Measurements from ENCODE around the gene ACAA2.
"Not testable (repeated sequence)": the region's sequence is repeated elsewhere in the genome, so short reads cannot be mapped to it uniquely, and the experiment has no call there.

ACAA2 gene

DNA sequence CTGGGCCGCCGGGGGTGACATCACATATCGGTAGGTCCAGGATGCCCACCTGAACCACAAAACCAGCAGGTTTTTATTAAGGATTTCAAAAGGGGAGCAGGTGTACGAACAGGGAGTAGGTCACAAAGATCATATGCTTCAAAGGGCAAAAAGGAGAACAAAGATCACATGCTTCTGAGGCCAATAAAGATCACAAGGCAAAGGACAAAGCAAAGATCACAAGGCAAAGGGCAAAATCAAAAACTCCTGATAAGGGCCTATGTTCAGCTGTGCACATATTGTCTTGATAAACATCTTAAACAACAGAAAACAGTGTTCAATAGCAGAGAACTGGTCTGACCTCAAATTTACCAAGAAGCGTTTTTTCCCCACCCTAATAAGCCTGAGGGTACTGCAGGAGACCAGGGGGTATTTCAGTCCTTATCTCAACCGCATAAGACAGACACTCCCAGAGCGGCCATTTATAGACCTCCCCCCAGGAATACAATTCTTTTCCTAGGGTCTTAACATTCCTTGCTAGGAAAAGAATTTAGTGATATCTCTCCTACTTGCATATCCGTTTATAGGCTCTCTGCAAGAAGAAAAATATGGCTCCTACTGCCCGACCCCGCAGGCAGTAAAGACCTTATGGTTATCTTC is 4.7 kb downstream of the ACAA2 start:
- DNase-seq = not testable (repeated sequence)

DNA sequence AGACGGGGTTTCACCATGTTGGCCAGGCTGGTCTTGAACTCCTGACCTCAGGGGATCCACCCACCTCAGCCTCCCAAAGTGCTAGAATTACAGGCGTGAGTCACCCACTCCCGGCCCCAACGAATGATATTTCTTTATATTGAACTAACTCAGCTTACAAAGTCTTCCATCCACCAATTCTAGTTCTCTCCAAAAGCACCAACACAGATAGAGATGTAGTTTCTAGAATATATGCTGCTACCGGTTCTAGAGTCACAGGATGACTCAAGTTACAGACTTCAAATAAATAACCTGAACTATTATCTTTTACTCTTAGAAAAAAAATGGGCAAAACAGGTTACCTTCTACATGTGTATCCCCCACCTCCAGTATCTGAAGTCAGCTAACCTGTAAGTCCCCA is 9.2 kb downstream of the ACAA2 start:
- DNase-seq = no peak

DNA sequence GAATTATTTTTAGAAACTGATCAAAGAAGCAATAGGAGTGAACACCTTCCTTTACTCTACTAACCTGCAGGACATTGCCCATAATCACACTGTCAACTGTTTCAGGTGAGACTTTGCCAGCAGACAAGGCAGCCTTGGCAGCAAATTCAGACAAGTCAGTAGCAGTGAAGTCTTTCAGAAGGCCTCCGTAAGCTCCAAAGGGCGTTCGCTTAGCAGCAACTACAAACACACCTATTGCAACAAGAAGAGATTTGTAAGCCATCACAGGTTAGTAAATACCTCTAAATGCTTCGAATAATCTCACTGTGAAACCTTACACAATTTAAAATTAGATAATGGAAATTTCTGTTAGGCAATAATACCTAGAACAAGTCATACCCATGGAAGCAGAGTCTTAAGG is 10.7 kb downstream of the ACAA2 start:
- no peak for DNase-seq

DNA sequence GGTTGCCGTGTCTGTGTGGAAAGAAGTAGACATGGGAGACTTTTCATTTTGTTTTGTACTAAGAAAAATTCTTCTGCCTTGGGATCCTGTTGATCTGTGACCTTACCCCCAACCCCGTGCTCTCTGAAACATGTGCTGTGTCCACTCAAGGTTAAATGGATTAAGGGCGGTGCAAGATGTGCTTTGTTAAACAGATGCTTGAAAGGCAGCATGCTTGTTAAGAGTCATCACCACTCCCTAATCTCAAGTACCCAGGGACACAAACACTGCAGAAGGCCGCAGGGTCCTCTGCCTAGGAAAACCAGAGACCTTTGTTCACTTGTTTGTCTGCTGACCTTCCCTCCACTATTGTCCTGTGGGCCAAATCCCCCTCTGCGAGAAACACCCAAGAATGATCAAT is 12.8 kb downstream of the ACAA2 start:
- DNase-seq = not testable (repeated sequence)

DNA sequence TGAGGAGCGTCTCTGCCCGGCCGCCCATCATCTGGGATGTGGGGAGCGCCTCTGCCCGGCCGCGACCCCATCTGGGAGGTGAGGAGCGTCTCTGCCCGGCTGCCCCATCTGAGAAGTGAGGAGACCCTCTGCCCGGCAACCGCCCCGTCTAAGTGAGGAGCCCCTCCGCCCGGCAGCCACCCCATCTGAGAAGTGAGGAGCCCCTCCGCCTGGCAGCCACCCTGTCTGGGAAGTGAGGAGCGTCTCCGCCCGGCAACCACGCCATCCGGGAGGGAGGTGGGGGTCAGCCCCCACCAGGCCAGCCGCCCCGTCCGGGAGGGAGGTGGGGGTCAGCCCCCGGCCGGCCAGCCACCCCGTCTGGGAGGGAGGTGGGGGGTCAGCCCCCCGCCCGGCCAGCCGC is 13.5 kb downstream of the ACAA2 start:
- not testable (repeated sequence) for DNase-seq

DNA sequence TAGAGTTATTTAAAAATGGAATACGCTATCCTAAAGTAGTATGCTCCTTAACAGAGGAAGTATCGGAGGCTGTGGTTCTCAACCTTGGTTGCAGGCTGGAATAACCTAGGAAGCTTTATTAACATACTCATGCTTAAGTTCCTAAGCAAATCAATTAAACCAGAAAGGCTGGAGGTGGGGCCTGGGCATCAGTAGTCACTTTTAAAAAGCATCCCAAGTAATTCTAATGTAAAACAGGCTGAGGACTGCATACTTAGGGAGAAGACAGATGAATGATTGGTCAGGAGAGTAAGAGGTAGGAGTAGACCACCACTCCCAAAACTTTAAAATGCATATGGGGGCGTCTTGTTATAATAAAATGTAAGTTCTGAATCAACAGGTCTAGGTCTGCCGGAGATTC is 15.3 kb downstream of the ACAA2 start:
- DNase-seq = no peak

DNA sequence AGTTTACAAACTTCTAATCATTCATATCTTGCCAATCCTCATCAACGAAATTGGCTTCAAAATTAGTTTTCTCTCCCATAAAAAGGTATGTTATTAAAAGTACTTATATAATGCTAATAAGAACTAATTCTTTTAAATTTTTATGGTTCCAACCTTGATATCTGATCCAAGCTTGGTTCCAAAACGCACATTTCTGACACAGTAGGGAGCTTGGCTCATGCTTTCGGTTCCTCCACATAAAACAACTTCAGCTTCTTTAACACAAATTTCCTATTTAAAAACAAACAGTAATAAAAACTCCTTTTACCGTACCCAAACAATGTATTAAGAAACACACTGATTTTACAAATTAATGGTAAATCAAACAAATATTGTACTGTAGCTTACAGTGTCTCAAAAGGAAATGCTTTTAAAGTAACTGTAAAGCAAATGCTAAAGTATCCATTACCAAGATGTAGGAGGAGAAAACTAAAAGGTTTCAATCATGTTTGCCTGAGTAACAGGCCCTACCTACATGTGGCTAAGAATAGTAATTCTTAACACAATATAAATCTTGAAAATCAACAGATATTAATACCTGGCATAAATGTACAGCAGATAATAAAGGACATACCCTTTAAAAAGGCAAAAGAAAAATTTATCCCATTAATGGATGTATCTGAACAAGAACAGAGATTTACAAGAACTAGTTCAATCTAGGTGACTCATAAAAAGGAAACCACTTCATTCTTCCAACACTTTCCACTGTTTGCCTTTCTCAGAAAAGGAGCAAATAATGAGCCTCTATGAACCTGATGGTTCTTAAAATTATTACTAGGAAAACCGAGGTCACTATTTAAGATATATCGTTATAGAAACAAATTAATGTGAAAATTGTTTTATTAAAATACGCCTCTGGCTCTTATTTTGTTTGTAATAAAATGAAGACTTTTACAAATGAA is 17.5 kb downstream of the ACAA2 start:
- no peak for DNase-seq

DNA sequence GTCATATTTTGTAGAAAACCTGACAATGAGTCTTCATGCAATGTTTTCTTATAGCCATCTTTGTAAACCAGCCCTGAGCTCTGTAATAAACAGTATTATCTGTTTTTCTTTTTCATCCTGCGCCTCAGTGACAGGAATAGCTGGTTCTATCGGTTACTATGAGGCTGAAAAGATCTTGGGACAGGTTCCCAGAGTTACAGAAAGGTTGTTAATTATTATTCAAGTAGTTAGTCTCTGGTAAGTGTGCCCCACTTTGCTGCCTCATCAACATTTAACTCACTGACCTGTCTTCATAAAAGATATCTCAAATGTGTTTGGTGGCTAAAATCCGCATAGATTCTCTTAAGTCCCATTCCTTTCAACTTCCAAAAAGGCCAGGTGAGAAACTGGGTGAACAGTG is 18.6 kb downstream of the ACAA2 start:
- no peak for DNase-seq

DNA sequence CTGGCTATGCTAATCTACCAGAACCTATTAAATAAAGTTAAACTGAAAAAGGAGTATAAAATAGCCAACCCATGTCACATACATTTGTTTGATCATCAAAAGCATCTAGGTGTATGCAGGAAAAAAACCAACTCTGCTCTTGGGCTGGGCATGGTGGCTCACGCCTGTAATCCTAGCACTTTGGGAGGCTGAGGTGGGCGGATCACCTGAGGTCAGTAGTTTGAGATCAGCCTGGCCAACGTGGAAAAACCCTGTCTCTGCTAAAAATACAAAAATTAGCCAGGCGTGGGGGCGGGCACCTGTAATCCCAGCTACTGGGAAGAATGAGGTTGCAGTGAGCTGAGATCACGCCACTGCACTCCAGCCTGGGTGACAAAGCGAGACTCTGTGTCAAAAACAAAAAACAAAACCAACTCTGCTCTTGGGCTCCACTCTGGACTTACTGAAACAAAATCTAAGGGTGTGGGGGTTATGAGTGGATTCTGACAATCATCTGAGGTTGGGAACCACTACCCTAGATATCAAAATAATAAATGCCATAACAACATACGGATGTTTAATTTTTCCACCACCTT is 23.7 kb downstream of the ACAA2 start:
- DNase-seq = not testable (repeated sequence)

DNA sequence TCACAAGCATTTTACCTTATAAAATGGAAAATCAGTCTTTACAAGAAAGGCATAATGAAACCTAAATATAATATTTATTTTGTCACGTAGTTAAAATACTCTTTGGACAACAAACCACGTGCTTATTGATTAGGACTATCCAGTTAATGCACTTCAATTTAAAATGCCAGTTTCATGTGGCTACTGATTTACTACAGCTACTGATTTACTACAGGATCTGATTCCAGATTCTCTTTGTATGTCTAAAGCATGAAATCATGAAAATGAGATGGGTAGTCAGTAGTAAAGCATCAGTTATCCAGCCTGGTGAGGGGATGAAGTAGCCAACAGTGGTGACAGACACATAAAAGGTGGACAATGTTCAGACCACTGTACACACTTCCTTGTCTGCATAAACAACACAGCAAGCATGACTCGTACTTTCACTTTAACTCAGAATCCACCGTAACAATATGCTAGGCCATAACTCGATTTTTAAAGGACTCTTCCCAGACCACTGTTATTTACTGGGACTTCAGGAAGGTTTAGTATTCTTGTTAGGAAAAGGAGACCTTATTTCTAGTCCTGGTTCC is 24.9 kb downstream of the ACAA2 start:
- no peak for DNase-seq

DNA sequence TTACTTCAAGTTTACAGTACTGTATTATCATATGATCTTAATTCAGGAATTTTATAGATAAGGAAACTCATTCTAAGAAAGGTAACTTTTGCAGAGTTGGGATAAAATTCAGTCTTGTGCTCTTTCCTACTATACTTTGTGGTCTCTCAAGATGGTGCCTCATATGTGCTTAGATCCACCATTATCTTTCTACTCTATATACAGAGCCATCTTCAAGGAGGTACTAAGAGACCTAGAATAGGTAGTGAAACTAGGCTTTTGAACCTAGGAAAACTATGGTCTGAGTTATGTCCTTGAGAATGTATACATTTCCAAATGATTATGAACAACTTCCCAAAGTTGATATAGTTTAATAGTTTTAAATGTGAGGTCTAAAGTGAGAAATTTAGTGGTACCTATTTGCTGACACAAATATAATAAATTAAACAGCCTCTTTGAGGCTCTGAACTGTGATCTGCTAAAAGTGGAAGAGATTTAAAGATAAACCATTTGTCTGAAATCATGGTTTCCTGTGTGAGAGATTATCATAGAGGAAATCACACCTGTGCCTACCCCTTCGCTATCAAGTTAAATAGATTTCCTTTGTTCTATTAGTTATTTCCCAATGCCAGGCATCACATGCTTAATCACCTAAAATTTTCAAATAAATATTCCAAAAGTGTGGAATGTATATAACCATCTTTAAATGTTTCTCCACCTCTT is 27.2 kb downstream of the ACAA2 start:
- DNase-seq = no peak

DNA sequence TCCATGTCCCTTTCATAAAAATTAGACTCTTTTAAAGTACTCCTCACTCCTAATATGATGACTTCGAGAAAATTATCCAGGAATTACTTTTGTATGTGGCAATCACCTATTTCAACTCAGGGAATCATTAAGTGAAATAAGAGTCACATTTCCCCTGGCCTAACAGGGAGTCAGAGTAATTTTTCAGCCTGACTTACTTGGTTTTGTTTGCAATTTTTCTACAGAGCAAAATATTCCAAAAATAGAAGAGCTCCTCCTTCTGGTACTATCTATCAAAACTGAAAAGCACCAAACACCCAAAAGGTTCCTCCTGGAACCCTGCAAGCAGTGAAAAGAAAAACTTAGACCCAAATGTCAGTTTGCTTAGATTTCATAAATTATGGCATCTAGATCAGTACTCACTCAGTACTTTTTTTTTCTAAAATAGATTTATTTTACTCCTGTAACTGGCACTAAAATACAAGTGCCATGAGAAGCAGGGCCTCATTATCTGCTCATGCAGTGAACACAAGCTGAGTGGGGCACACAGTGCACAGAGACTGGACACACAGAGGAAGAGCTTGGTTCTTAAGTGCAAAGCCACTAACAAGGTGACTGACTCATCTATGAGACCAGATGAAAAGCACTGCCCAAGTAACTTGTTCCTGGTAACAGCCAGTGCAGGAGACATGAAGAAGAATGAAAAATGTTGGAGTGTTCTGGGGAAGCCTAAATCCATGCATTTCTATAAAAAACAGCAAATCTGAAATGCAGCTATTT is 28.7 kb downstream of the ACAA2 start:
- DNase-seq = no peak

DNA sequence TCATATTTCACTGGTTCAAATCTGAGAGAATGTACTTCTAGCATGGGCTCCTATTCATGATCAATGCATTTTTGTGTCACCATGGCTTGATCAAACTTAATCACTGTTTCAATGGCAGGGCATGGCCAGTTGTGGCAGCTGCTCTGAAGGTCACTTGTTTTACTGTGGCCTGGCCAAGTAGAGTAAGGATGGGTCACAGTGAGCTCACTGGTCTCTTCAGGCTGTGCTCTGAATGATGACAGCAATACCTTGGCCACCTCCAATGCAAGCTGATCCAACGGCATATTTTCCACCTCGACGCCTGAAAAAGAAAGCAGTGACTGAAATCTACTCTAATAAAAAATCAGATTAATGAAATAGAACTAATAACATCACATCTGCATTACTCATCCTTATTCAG is 29.7 kb downstream of the ACAA2 start:
- not testable (repeated sequence) for DNase-seq

DNA sequence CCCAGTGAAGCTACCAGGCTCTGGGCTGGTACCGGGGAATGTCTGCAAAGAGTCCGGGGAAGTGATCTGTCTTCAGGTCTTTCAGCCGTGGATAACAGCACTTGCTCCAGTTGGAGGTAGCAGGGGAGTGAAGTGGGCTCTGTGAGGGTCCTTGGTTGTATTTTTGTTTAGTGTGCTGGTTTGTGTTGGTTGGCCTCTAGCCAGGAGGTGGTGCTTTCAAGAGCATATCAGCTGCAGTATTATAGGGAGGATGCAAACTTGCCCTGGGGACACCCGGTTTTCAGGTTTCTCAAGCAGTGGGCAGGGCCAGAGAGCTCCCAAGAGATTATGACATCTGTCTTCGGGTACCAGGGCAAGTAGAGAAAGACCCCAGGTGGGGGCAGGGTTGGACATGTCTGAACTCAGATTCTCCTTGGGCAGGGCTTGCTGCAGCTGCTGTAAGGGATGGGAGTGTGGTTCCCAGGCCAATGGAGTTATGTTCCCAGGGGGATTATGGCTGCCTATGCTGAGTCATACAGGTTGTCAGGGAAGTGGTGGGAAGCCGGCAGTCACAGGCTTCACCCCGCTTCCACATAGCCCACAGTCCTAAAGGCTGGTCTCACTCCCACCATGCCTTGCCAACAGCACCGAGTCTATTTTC is 34.4 kb downstream of the ACAA2 start:
- DNase-seq = peak; percentile 90

DNA sequence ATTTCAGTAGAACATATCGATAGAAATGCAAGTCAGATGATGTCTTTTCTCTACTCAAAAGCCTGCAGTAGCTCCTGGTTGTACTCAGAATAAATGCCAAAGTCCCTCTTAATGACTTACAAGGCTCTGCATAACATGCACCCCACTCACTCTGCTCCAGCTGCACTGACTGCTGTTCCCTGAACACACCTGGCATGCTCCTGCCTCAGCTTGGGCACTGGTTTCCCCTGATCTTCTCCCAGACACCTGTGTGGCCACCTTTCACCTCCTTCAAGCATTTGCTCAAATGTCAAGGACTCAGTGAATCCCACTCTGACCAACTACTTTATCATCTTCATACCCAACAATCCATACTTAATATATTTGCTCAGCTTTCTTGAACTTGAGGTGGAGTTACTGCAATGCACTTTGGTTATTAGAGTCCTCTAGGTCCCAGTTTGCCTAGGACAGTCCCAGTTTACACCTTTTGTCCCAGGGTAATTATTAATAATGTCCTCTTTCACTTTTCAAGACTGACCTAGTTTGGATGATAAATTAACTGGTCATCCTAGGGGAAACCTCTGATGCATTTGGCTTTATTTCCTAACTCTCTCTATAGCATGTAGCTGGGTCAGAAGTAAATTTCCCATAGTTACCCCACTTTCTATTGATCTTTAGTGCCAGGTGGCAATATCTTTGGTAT is 44.1 kb downstream of the ACAA2 start:
- no peak for DNase-seq

DNA sequence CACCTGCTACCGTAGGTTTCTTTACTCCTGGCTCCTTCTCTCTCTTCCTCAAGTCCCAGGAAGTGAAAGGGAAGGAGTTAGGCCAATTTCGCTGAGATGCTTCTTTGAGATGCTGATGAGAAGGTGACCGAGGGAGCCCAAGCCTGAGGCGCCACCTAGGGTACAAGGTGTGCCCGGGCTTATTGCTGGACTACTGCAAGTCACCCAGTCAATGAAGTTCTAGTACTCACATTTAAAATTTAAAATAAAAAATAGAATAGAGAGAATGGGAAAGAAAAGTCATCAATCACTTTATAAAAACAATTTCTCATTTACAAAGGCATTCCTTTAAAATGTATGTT is 45.3 kb downstream of the ACAA2 start:
- peak; percentile 42 for DNase-seq

DNA sequence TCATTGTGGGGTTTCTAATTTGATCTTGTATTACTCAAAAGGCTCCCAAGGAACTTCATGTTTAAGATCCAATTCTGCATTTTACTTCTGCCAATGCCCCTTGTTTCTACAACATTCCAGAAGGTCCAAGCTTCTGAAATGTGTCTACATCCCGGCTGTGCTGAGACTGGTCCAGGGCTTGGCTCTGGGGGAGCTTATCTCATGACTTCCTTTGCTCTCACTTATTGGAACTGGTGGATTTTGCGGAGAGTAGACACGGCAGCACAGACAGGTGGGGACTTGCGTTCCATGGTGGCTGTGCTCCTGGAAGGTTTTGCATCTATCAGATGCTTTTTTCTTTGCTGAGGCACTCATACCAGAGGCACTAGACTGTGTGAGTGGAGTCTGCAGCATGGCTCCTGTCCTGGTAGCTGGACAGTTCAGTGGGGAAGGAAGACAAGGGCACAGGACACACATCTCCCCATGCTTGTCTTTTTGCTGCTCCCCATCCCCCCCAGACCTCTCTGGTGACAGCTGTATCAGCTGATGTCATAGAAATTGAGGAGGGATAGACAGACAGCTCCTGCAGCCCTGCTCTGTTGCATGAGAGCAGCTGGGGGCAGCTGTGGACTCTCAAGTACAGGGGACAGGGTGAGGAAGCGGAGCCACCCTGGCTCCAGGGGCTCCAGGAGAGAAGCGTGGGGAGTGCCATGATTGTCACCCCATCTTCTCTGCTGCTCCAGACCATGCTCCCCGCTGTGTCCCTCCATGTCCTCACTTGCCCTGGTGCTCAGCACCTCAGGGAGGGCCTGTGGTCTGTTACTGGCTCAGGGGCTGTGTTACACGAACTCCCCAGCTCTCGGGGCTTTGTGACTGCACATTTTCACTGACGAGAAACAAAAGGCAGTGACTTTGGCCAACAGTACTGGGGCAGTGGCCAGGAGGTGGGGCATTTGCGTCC is 46.0 kb downstream of the ACAA2 start:
- DNase-seq = no peak

DNA sequence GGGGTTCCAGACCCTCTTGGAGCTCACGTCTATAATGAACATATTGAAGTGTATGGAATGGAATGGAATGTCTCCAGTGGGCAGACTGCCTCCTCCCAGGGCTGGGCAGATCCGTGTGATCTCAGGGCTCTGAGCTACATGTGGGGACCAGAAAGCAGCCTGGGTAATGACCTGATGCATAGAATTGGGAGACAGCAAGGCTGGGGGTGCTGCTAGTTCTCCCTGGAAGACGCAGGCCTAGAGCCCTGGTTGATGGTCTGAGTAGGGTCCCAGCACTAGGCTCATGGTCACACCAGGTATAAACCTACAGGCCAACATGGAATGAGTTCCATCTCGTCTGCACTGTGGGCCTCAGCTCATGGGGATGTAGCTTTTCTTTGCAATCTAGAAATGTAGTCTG is 46.7 kb downstream of the ACAA2 start:
- no peak for DNase-seq

DNA sequence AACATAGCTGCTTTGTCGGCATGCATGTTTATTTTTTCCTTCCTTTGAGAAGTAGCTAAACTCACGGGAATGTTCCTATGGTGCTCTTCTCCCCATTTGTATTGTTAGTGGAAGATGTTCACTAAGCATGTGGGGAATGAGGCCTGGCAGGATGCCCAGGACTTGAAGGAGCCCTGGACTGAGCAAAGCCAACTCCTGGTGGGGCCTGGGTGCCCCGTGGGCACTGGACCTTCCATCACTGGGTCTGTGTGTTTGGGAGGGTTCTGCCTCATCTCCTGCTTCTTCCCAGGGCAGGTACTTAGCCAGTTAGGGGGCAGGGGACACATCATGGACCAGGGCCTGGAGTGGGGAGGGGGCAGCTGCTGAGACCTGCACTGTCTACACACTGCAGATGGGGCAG is 49.3 kb downstream of the ACAA2 start:
- DNase-seq = no peak

DNA sequence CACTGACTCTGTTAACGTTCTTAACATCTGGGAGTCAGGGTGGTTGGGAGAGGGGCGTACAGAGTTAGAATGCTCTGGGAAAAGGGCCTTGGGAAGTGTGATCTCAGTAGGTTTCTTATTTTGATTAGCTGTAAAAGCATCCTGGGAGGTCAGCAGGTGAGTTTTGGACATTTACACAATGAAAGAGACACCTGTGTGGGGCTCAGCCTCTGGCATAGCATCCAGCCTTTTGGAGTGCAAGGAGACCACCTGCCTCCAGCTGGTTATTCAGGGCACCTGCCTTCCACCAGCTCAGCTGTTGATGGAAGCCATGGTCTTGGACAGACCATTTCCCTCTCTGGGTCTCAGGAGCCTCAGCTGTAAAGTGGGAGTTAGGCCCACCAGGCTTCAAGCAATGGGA is 49.7 kb downstream of the ACAA2 start:
- DNase-seq = no peak
